D341Med (cell line): ENCODE results near the gene RSPH9.
A peak's percentile ranks its signal among the peaks of the same experiment; 100 is the strongest.

Experiments
- DNase-seq: peaks from one replicate; pipeline ENCODE4 v3.0.0; 2012; ENCODE audit warnings: low spot score

The RSPH9 gene, protein sequence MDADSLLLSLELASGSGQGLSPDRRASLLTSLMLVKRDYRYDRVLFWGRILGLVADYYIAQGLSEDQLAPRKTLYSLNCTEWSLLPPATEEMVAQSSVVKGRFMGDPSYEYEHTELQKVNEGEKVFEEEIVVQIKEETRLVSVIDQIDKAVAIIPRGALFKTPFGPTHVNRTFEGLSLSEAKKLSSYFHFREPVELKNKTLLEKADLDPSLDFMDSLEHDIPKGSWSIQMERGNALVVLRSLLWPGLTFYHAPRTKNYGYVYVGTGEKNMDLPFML

GRCh38 chr6:43644940-43645612 lies at the start of gene RSPH9:
RSPH9 (plus strand) TSS chr6:43645036; CDS start chr6:43645099, 63 bp downstream.
- no peak for DNase-seq

GRCh38 chr6:43600595-43600994 lies 44.2 kb upstream of the RSPH9 start:
- no peak for DNase-seq

- no peak for DNase-seq
Observed at GRCh38 chr6:43604174-43604573, 40.7 kb upstream of the RSPH9 start.

DNA sequence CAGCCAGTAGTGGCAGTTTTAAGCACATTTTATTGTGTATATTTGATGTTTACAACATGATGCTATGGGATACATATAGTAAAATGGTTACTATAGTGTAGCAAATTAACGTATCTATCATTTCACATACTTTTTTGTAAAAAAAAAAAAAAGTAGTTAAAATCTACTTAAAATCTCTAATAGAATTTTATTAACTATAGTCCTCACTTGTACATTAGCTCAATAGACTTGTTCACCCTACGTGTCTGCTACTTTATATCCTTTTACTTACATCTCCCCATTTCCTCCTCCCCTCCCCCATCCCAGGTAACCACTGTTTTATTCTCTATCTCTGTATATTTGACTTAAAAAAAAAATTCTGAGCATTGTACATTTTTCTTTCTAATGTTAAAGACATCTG lies 38.8 kb upstream of the RSPH9 start:
- DNase-seq: no peak

- peak; percentile 77 for DNase-seq
Observed at GRCh38 chr6:43608310-43608763, 36.5 kb upstream of the RSPH9 start.

DNA sequence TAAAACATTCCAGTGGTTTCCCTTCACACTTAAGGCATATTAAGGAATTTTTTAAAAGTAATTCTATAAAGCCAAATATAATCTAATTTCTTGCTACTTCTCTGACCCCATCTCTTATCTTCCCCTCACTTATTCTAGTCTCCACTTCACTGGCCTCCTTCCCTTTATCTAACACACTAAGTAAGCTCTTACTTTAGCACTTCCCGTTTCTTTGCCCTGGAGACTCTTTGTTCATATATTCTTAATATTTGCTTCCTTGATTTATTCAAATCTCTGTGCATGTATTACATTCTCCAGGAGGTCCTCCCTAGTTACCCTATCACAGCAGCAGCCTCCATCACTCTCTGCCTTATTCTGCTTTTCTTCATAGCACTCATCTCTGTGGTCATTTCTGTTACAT lies 36.0 kb upstream of the RSPH9 start:
- DNase-seq: no peak

DNA sequence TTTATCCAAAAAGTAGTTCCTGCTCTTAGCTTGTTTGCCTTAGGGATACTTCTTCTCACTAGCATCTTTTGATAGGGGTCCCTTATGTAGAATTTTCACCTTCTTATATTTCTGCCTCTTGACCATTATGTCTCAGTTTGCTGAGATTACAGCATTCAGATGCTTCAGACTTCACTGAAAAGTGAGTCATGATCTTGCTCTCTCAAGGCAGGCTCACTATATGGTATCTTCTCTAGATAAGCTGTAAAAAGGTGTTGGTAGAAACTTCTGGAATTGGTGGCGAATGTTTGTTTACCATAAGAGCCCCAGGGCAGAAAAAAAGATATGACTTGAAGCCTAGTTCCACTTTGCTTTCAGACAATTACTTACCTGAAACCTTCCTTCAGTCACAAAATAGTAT lies 35.4 kb upstream of the RSPH9 start:
- DNase-seq: no peak

DNA sequence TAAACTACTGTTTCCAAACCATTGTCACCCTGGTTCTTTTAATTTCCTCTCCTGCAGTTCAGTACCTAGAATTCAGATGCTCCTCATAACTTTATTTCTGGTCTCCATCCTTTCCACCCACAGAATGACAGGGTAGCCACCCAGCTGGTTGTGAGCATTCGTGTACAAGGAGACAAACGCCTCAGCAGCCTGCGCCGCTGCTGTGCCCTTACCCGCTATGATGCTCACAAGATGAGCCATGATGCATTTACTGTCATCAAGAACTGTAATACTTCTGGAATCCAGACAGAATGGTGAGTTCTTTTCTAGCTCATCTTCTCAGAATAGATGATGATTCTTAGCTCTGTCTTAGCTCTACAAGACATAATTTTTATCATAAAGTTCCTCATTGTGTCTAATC lies 34.4 kb upstream of the RSPH9 start:
- no peak for DNase-seq

GRCh38 chr6:43613721-43614395 lies 31.0 kb upstream of the RSPH9 start:
- no peak for DNase-seq

- no peak for DNase-seq
Observed at GRCh38 chr6:43614396-43614730, 30.5 kb upstream of the RSPH9 start.

- no peak for DNase-seq
Observed at GRCh38 chr6:43616725-43617472, 27.9 kb upstream of the RSPH9 start.

- DNase-seq: no peak
Observed at GRCh38 chr6:43621078-43621835, 23.6 kb upstream of the RSPH9 start.

DNA sequence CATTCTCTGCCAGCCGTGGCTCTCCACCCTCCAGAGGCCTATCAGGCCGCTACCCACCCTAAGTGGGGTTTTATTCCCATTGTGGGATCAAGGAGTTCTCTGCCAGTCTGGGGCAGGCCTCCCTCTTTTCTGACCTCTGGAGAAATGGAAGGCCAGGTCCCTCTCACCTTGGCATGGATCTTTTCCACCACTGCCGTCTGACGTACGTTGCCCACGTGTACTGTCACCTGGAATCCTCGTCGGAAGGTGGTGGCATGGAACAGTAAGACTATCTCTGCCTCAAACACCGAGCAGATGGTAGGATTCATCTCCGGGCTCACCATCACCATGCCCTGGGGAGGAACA lies 23.0 kb upstream of the RSPH9 start:
- no peak for DNase-seq

DNA sequence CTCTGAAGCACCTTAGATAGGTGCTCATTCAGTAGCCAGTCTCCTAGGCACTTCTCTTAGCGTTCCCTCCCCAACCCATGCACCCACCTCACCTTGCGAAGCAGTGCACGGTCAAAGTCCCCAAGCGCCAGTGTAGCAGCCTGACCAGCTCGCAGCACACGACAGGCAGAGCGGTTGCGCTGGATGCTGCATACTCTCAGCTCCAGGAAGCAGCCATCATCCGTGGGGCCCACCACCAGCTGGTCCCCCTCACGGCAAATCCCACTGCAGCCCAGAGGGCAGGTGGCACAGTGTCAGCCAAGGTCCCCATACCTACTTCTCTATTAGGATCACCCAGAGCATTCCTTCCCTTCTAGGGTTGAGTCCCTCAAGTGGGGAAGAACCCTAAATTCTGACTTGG lies 22.3 kb upstream of the RSPH9 start:
- no peak for DNase-seq

DNA sequence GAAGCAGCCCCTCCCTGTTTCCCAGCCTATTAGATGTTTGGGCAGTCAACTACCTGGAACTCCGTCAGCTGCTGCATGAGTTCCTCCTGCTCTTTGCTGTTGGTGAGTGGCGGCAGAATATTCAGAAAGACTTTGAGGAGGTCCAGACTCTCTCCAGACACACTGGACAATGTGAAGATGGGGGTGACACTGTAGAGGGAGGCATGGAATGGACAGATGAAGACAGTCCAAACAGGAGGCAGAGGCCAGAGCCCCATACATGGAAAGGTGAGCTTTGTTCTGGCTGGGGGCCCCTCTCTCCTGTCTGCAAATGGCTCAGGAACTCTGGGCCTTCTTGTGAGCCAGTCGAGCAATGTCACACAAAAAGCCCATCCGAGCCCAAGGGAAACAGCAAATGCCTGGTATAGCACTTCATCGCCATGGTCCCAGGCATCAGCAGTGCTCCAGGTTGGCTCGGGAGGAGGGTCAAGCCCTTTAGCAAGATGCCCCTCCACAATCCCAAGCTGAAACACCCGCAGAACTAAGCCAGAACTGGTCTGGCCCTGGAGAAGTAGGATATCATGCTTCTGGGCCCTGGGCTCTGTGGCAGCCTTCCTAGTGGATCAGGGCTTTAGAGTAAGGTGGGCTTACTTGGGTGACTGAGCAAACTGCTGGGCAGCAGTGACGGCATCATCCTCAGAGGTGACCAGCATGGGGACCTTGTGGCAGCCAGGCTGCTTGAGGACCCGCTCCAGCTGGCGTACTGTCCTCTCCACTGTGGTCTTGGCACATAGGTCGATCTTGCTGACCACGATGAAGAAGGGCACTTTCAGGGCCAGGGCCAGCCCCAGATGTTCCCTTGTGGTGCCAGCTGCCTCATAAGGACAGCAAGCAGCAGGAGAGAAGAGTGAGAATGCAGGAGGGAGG lies 20.7 kb upstream of the RSPH9 start:
- no peak for DNase-seq

GRCh38 chr6:43624786-43625288 lies 20.0 kb upstream of the RSPH9 start:
- no peak for DNase-seq

GRCh38 chr6:43625393-43625992 lies 19.3 kb upstream of the RSPH9 start:
- no peak for DNase-seq

DNA sequence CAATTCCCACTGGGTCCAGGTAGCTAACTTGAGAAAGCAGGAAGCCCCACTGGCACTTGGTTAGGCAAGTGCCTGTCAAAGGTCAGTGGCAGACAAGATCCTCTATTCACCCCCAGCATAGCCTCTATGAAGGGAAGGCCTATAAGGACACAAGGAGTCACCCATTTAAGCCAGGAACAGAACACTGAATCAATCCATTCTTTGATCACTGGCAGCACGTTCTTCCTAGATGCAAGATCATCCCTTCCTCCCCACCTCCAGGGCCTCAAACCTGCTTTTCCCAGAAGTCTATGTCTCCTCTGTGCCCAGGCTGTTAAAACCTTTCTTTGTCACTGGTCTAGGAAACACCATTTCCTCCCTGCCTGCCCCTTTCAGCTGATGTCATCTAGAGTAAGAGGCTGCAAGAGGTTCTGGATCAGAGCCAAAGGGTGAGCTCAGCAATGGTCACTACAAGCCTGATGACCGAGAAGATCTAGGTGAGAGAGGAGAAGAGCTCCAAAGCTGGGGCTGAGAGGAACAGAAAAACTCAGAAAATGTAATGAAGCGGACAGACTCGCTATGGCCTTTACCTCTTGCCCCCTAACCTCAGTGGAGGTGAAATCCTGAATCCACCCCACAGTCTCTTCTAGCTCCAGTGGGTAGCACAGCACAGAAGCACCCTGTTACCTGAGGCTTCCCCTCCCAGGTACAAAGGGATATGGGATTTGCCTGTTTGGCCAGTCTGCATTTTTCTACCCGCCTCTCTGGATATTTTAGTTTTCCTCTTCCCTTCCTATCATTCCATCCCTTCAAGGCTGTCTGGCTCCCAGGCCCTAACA lies 17.6 kb upstream of the RSPH9 start:
- no peak for DNase-seq

DNA sequence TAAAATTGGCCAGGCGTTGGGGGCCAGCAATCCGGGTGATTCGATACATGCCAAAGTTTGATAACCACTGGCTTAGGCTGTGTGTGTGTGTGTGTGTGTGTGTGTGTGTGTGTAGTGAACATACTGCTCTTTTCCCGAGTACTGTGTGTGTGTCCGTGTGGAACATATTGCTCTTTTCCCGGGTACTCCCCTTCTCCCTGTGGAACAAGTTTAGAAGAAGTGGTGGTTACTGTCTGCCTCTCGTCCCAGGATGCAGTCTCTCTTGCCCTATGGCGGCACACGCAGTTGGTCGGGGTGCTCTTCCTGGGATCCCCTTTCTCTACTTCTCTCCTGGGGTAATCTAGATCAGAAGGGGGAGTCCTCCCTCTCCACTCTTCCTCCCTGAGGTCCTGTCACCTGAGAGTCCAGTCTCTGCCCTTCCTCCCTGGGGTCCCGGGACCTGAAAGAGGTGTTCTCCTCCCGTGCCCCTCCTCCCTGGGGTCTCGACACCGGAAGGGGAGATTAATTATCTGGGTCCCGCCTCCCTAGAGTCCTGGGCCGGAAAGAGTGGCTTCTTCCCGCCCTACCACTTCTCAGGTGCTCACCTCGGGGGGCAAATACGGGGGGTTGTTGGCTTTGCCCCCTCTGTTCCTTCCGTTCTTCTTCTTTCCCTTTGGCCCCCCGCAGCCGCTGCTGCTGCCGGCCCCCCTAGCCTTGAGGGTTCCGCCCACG lies 16.3 kb upstream of the RSPH9 start:
- DNase-seq: peak; percentile 83
